Loucy (cell line): ENCODE data around the gene SRI.
A peak's percentile ranks its signal among the peaks of the same experiment; 100 is the strongest.

Experiments
- H2AFZ ChIP-seq: fragments of 200-600 bp; sonication (generic); 2 replicates; pipeline ENCODE4 v1.6.0; 2016; ENCODE audit warnings: antibody characterized with exemption, mild to moderate bottlenecking, low read length, moderate library complexity
- H3F3A ChIP-seq: fragments of 200-600 bp; 2 replicates; pipeline ENCODE4 v1.6.0; 2016; ENCODE audit warnings: antibody characterized with exemption, low read depth, mild to moderate bottlenecking
- H3K27me3 ChIP-seq: fragments of 200-600 bp; sonication (generic); 2 replicates; pipeline ENCODE4 v1.6.1; 2014; ENCODE audit warnings: low read length, mild to moderate bottlenecking; ENCODE audit not compliant: insufficient read depth, poor library complexity, severe bottlenecking
- H3K36me3 ChIP-seq: fragments of 200-600 bp; sonication (generic); 2 replicates; pipeline ENCODE4 v1.6.1; 2016; ENCODE audit warnings: low read length; ENCODE audit not compliant: insufficient read depth
- H3K4me1 ChIP-seq: fragments of 200-600 bp; sonication (generic); 2 replicates; pipeline ENCODE4 v1.5.1; 2014; ENCODE audit warnings: low read length, mild to moderate bottlenecking; ENCODE audit not compliant: insufficient read depth, poor library complexity, severe bottlenecking
- H3K4me2 ChIP-seq: fragments of 200-600 bp; sonication (generic); 2 replicates; pipeline ENCODE4 v1.6.0; 2014; ENCODE audit warnings: antibody characterized with exemption, low read length, low read depth, mild to moderate bottlenecking; ENCODE audit not compliant: poor library complexity, severe bottlenecking
- H3K4me3 ChIP-seq: fragments of 200-600 bp; sonication (generic); 2 replicates; pipeline ENCODE4 v1.5.1; 2014; ENCODE audit warnings: low read length, mild to moderate bottlenecking, mixed read lengths; ENCODE audit not compliant: poor library complexity, severe bottlenecking
- H3K79me2 ChIP-seq: fragments of 200-600 bp; sonication (generic); 2 replicates; pipeline ENCODE4 v1.6.1; 2014; ENCODE audit warnings: low read length; ENCODE audit not compliant: insufficient read depth
- H3K9ac ChIP-seq: fragments of 200-600 bp; sonication (generic); 2 replicates; pipeline ENCODE4 v1.6.0; 2014; ENCODE audit warnings: mild to moderate bottlenecking, low read depth, low read length, moderate library complexity; ENCODE audit not compliant: poor library complexity, severe bottlenecking
- H3K9me2 ChIP-seq: fragments of 200-600 bp; sonication (generic); replicated peaks from 2 replicates; pipeline ENCODE4 v1.6.1; 2016; ENCODE audit warnings: low read depth, low read length, mixed read lengths
- H3K9me3 ChIP-seq: fragments of 200-600 bp; sonication (generic); 2 replicates; pipeline ENCODE4 v1.6.1; 2014; ENCODE audit warnings: mild to moderate bottlenecking, antibody characterized with exemption, low read length, low read depth; ENCODE audit not compliant: insufficient read depth
- H4K20me1 ChIP-seq: fragments of 200-600 bp; sonication (generic); 2 replicates; pipeline ENCODE4 v1.6.0; 2014; ENCODE audit warnings: antibody characterized with exemption, low read length, mild to moderate bottlenecking; ENCODE audit not compliant: insufficient read depth, poor library complexity, severe bottlenecking
- CTCF ChIP-seq: fragments of 200-600 bp; sonication (generic); conservative IDR thresholded peaks from 2 replicates; pipeline ENCODE4 v1.5.1; 2014; ENCODE audit warnings: mild to moderate bottlenecking, antibody characterized with exemption, low read length
- EZH2phosphoT487 ChIP-seq: fragments of 200-600 bp; IDR thresholded peaks from 2 replicates; pipeline ENCODE4 v1.6.1; 2018; ENCODE audit warnings: antibody characterized with exemption, mild to moderate bottlenecking, moderate library complexity, borderline replicate concordance

Gene SRI

GRCh38 chr7:88218836-88219605 is 817 bp downstream of the SRI start:
- Histone ChIP-seq H3K4me1 (peaks cover 46% of the 10 kb centered on the region), H3K4me3 (peak overlapping the region; percentile 86), H3K4me2 (peak overlapping the region; percentile 93), H3K36me3 (peaks cover 8% of the 10 kb centered on the region; the same call in 1 of the 2 replicates), H4K20me1 (peaks cover 27% of the 10 kb centered on the region), H3K9ac (peak overlapping the region; percentile 85), H2AFZ (peak overlapping the region; percentile 98), H3K27me3 (no peaks in the 10 kb centered on the region), H3K9me2 (no peaks in the 10 kb centered on the region), H3F3A (peaks cover 5% of the 10 kb centered on the region; the same call in 1 of the 2 replicates), H3K9me3 (no peaks in the 10 kb centered on the region), H3K79me2 (peaks cover 56% of the 10 kb centered on the region)
- TF ChIP-seq CTCF (no peak), EZH2phosphoT487 (no peak)

GRCh38 chr7:88218429-88218745 is 1.5 kb downstream of the SRI start:
- peak overlapping the region; percentile 85 for H3K9ac ChIP-seq
- H3K36me3 ChIP-seq, result peaks cover 12% of the 10 kb centered on the region; the same call in 1 of the 2 replicates
- peaks cover 59% of the 10 kb centered on the region for H3K79me2 ChIP-seq
- H3K4me2 ChIP-seq, result peak overlapping the region; percentile 93
- H3K27me3 ChIP-seq, result no peaks in the 10 kb centered on the region
- peak overlapping the region; percentile 98; the same call in 1 of the 2 replicates for H2AFZ ChIP-seq
- TF ChIP-seq EZH2phosphoT487 (no peak), CTCF (no peak)
- H3K9me2 ChIP-seq, result no peaks in the 10 kb centered on the region
- peaks cover 51% of the 10 kb centered on the region for H3K4me1 ChIP-seq
- H3K4me3 ChIP-seq, result peak overlapping the region; percentile 86
- H4K20me1 ChIP-seq, result peaks cover 27% of the 10 kb centered on the region
- H3K9me3 ChIP-seq, result no peaks in the 10 kb centered on the region
- peaks cover 5% of the 10 kb centered on the region; the same call in 1 of the 2 replicates for H3F3A ChIP-seq

- Histone ChIP-seq H3K4me3 (peak overlapping the region; percentile 86), H3K9me2 (no peaks in the 10 kb centered on the region), H3K4me2 (peak overlapping the region; percentile 93), H3K4me1 (peaks cover 51% of the 10 kb centered on the region), H3K27me3 (no peaks in the 10 kb centered on the region), H3K36me3 (peaks cover 17% of the 10 kb centered on the region; the same call in 1 of the 2 replicates), H3K9ac (peak overlapping the region; percentile 85), H2AFZ (0 out of 2 replicates have a peak overlapping the region, but pooled peaks have one; percentile 98), H3F3A (peaks cover 5% of the 10 kb centered on the region; the same call in 1 of the 2 replicates), H3K9me3 (no peaks in the 10 kb centered on the region), H4K20me1 (peaks cover 27% of the 10 kb centered on the region), H3K79me2 (peaks cover 59% of the 10 kb centered on the region)
- no peak for TF ChIP-seq CTCF
- no peak for TF ChIP-seq EZH2phosphoT487
Measured at GRCh38 chr7:88217675-88218428, 2.0 kb downstream of the SRI start.
